ENCODE results near the gene KCNQ4. TPM values are rescaled to one million over a fixed set of nuclear protein-coding genes. Genes with fewer than 3 reads are reported as not detected.

KCNQ4 gene
- total RNA-seq, 1 experiment from 2014 or later, result 1.4 TPM

- H3K79me2 ChIP-seq (ENCODE audit: insufficient read depth, low read length), result no peaks in the 10 kb centered on the region
- no peak for TF ChIP-seq CTCF (conservative IDR thresholded peaks at IDR 0.05)
- no peak overlapping the region for H2AFZ ChIP-seq (ENCODE audit: low read length)
- no peak overlapping the region for H3K18ac ChIP-seq (ENCODE audit: insufficient read length, low read depth, low read length)
- H3K4me1 ChIP-seq (ENCODE audit: insufficient read depth, low read length), result no peaks in the 10 kb centered on the region
- H3T11ph ChIP-seq (ENCODE audit: low read length), result no peak overlapping the region
- no peaks in the 10 kb centered on the region for H3K36me3 Mint-ChIP-seq (ENCODE audit: insufficient read depth in 1 of 3, low read depth in 3 of 3)
- no peaks in the 10 kb centered on the region for H3K9me3 ChIP-seq (ENCODE audit: control insufficient read depth, low read depth, low read length)
- H4K20me1 ChIP-seq (ENCODE audit: control insufficient read depth, insufficient read depth, insufficient read length), result no peaks in the 10 kb centered on the region
- H3K4me3 Mint-ChIP-seq, result no peak overlapping the region
- H2BK12ac ChIP-seq (ENCODE audit: insufficient read length, low read depth, low read length), result no peak overlapping the region
- H3K4ac ChIP-seq (ENCODE audit: low read depth, low read length), result no peak overlapping the region
- H3K27me3 ChIP-seq (ENCODE audit: insufficient read depth, low read length), result no peaks in the 10 kb centered on the region; the same call in 1 of the 2 replicates
- H3K14ac ChIP-seq (ENCODE audit: insufficient read depth, low read length), result no peak overlapping the region
- peaks cover 31% of the 10 kb centered on the region for H3K27me3 Mint-ChIP-seq (ENCODE audit: low read depth)
- H3K9me3 Mint-ChIP-seq, result no peaks in the 10 kb centered on the region
- no CpG with 5 or more reads among the region's 6 CpGs for WGBS (ENCODE audit: extremely low coverage, insufficient read length, low lambda C conversion rate)
- H3K23me2 ChIP-seq (ENCODE audit: insufficient read length, low read depth, low read length, poor library complexity, severe bottlenecking), result no peaks in the 10 kb centered on the region
- DNase-seq, result no peak
- H2AK5ac ChIP-seq (ENCODE audit: insufficient read length, low read length), result no peak overlapping the region
- no peak overlapping the region for H4K91ac ChIP-seq (ENCODE audit: insufficient read length, low read depth, low read length)
- H2BK20ac ChIP-seq (ENCODE audit: low read depth, low read length, poor library complexity, severe bottlenecking), result no peak overlapping the region
- H3K56ac ChIP-seq (ENCODE audit: insufficient read length, low read depth, low read length), result no peak overlapping the region
- no peak overlapping the region for H4K5ac ChIP-seq (ENCODE audit: insufficient read length, low read depth, low read length)
- no peak overlapping the region for H4K8ac ChIP-seq (replicated peaks; ENCODE audit: insufficient read length, low read depth, low read length)
- no peak overlapping the region for H3K27ac ChIP-seq (ENCODE audit: insufficient read length, low read depth, low read length)
- H3K9ac ChIP-seq (ENCODE audit: extremely low read depth, insufficient read length, low read length), result no peak overlapping the region
- H3K79me1 ChIP-seq (ENCODE audit: insufficient read depth, low read depth, low read length, poor library complexity, severe bottlenecking), result no peaks in the 10 kb centered on the region
- peaks cover 8 to 14% of the 10 kb centered on the region in 2 experiments; a peak in 3 of 4 replicates for H3K4me1 Mint-ChIP-seq
- no peak overlapping the region for H3K4me2 ChIP-seq (ENCODE audit: insufficient read depth, insufficient read length, low read length)
- H2BK120ac ChIP-seq (ENCODE audit: low read depth, low read length, poor library complexity, severe bottlenecking), result no peak overlapping the region
- no peak overlapping the region for H2BK5ac ChIP-seq (ENCODE audit: insufficient read length, low read length)
- no peak overlapping the region for H3K23ac ChIP-seq (ENCODE audit: insufficient read length, low read depth, low read length)
- H3K27ac Mint-ChIP-seq, result no peak overlapping the region
- H2BK15ac ChIP-seq (ENCODE audit: low read depth, low read length), result no peak overlapping the region
Measured at GRCh38 chr1:40887652-40888051, 104.1 kb downstream of the KCNQ4 start.

Small RNA genes lying within 50 kb of the gene (microRNA-seq; reads per million reads assigned to microRNA genes)
- gene MIR30C1 (ENCODE audit: borderline microRNAs expressed), result 17.8 reads per million, percentile 53 among the genes with 10 or more reads in this experiment
- gene MIR30E (ENCODE audit: borderline microRNAs expressed), result 925 reads per million, percentile 93 among the genes with 10 or more reads in this experiment

Other genes starting within 250 kb of the KCNQ4 start
- gene RIMS3, start 118.1 kb upstream of the KCNQ4 start, total RNA-seq (2021), result 13.7 and 14.2 TPM in 2 replicates
- gene NFYC, start 92.1 kb upstream of the KCNQ4 start, total RNA-seq (2021), result 54.1 and 54.7 TPM in 2 replicates
- gene CITED4, start 78.6 kb downstream of the KCNQ4 start, total RNA-seq (2021), result 9.5 and 10.4 TPM in 2 replicates
- 100 and 105 TPM in 2 replicates for gene CTPS1, start 195.9 kb downstream of the KCNQ4 start, total RNA-seq (2021)
- gene SLFNL1, start 237.9 kb downstream of the KCNQ4 start, total RNA-seq (2021), result 0.11 TPM in 1 of 2 replicates, not detected in the other